Measurements from ENCODE around the gene ZKSCAN4.

ZKSCAN4 gene

DNA sequence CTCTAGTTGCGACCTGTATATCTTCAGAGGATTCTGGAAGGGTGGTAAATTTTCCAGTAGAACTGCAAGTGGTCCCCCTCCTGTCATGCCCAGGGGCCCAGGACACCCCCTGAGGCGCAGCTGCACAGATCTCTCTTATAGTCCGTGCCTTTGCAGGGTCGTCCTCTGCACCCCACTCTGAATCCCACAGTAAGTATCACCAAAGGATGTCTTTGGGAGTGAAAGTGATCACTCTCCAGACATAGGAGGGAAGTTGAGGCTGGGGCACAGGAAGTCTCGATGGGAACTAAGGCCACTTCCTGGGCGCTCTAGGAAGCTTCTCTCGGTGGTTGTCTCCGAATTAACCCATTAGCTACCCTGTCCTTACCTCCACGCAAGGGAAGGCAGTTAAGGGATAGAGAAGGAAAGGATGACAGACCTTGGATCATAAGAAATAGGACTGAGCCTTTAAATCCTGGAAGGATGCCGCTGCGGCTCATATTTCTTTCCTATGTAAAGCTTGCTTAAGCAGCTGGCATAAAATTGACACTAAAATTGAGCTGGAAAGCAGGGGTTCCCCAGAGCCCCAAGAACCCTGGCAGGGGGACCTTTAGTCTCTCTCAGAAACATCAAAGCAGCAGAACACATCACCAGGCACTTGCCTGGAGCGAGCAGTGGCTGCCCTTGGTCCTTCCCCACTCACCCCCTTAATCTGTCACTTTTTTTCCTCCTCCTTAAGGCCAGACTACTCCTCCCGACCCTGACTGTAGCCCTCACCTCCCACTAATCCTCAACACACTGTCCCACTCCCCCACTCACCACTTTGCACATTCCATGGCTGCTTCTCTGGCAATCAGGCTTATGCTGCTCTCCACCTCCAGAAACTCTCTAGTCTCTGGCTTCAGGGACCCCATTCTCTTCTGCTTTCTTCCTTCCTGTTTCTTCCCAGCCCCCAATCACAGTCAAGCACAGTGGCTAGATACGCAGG is at the start of gene ZKSCAN4:
Gene ZKSCAN4 (minus strand): TSS at position 261 of the 967 bp plus-strand sequence. CDS start 289 bp downstream, outside the sequence.
- peak; percentile 92 to 94 for ATAC-seq

DNA sequence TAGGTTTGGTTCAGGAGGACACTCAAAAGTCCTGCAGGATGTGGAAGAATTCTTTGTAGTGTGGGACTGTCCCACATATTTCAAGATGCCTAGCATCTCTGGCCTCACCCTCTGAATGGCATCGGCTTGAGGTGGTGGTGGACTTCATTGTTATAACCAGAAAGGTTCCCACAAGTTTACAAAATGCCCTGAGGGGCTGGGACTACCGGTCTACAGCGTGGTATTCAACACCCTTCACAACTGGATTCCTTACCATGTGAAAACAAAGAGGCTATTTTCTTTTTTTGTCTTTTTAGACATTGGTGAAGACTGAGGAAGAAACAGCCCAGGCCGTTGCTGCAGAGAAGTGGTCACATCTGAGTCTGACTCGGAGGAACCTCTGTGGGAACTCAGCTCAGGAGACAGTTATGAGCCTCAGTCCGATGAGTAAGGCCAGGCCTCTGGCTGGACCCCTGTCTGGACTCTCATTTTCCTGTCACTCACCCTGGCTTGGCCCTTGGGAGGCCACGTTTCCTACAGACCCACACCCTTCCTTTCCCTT is 44.5 kb upstream of the ZKSCAN4 start:
- no peak for ATAC-seq

DNA sequence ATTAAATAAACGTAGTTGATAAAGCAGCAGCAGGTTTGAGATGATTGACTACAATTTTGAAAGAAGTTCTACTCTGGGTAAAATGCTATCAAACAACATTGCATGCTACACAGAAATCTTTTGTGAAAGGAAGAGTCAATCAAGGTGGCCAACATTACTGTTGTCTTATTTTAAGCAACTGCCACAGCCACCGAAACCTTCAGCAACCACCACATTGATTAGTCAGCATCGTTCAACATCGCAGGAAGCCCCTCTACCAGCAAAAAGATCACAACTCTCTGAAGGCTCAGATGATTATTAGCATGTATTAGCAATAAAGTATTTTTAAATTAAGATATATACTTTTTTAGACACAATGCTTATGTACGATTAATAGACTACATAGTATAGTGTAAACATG is 43.3 kb upstream of the ZKSCAN4 start:
- no peak for ATAC-seq

DNA sequence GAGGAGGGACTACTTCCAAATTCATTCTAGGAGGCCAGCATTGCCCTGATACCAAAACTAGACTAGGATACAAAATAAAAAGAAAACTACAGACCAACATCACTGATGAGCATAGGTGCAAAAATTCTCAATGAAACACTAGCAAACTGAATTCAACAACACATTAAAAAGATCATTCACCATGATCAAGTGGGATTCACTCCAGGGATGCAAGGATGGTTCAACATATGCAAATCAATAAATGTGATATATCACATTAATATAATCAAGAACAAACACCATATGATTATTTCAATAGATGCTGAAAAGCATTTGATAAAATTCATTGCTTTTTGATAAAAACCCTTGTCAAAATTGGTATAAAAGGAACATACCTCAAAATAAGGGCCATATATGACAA is 39.5 kb upstream of the ZKSCAN4 start:
- no peak for ATAC-seq

DNA sequence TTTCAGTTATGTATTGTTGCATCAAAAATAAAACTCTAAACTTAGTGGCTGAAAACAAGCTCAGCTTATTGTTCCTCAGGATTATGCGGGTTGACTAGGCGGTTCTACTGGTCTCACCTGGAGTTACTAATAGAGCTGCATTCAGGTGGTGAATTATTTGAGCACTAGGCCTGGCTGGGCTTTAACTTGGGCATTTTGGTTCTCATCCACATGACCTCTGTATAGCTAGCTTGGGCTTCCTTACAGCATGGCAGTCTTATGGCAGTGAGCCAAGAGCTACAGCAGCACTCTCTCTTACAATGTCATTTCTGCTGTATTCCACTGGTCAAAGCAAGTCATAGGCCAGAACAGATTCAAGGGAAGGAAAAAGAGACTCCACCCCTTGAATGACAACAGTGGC is 30.9 kb upstream of the ZKSCAN4 start:
- no peak for ATAC-seq

DNA sequence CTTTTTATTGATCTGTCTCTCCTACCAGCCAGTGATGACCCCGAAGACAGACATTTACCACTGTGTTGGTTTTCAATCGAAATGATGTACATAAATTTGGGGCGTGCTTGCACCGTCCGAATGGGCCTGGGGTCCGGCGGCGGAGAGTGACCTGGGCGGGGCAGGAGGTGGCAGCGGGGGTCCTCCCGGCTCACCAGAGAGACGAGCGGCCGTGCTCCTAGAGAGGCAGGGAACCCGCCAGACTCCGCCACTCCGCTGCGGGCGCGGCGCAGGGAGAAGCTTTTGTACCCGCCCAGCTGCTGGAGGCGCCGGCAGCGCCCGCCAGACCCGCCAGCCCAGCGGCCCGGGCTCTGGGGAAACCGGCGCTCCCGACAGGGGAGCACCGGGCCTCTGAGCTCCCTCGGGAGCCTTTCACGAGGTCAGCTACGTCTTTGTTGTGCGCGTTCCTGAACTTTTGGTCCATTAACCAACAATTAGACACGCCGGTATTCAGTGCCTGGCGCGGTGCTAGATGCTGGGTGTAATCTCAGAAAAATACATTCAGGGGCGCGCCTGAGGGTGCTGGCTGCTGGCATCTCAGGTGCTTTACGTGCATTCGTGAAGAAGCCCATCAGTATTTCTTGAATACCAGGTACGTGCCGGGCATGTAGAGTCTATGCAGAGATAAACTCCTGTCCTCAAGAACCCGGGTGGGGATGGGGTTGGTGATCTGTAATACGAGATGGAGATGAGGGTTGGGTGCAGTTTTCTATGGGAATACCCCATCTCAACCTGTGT is 29.4 kb upstream of the ZKSCAN4 start, which contains the start of gene PGBD1:
Gene PGBD1 (plus strand): TSS at position 285 of the 777 bp plus-strand sequence. CDS start 2,242 bp downstream, outside the sequence.
- ATAC-seq = peak; percentile 84 to 87

DNA sequence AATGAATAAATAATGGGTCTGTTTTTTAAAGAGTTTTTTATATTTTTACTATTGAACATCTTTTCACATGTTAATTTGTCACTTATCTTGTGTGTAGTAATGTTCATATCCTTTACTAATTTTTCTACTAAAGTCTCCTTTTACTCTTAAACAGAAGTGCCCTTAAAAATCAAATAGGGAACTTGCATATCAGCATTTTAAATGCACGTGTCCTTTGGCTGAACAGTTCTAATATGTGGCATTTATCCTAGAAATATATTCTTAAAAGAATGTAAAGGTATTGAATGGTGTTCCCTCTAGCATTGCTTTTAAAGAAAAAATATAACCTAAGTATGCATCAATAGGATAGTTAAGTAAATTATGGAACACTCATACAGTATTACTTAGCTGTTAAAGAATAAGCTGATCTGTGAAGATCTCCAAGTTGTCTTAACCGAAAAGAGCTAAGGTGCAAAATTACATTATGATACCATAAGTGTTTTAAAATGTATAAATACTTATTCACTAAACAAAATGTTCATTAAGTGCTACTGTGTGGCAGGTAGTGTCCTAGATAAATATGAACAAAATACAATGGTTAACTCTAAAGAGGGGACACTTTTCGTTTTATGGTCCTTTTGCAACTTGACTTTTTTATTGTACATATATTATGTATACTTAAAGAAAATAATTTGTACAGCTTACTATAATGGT is 28.7 kb upstream of the ZKSCAN4 start:
- ATAC-seq = no peak

DNA sequence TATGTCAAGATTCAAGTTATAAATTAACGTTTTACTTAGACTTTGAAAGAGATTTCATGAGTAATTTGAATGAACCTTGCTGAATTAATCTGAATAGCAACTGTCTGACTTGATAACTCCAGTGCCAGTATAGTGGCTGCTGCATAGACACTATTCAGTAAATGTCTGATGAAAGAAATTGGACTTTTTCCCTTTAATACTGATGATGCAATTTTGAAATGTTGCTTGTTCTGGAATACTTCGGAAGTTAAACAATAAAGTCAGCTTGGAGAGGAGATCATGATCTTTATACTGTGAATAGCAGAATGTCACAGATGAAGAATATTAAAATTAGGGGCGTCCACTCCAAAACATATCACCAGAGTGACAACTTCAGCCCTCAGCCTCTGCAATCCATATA is 25.7 kb upstream of the ZKSCAN4 start:
- no peak for ATAC-seq

DNA sequence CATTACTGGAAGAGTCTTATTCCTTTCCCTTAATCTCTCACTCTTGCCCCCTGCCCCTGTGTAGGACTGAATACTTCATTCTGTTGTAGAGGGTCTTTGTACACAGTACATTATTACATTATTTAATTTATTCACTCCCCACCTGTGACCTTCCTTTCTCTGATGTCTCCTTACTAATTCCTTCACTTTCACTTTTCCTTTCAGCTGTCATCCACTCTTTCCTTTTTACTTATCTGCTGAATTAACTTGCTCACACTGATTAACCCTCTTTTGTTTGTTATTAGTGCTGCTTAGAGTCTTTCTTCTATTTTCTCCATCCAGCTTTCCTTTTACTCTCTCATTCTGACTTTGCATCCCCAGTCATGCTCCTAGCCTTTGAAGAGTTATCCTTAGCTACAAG is 22.8 kb upstream of the ZKSCAN4 start:
- ATAC-seq = no peak

DNA sequence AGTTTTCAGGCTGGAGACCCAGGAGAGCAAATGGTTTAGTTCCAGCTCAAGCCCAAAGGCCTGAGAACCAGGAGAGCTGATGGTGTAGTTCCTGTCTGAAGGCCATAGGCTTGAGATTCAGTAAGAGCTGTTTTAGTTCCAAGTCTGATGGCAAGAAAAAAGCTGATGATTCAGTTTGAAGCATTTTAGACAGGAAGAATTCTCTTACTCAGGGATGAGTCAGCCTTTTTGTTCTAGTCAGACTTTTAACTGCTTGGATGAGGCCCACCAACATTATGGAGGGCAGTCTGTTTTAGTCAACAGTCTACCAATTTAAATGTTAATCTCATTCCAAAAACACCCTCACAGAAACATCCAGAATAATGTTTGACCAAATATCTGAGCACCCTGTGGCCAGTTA is 17.4 kb upstream of the ZKSCAN4 start:
- peak; percentile 67 to 69 for ATAC-seq

DNA sequence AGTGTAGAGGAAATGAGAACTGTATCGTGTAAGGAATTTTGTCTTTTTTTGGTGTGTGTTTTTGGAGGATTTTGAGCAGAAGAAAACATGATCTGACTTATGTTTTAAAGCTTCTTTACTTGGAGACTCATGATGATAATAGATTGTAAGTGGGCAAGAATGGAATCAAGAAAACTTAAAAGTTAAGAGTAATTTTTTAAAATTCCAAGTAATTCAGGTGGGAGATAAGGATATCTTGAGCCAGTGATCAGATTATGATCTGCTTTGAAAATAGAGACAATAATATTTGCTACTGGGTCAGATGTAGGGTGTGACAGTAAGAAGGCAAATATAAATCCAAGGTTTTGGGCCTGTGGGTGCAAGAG is 15.6 kb upstream of the ZKSCAN4 start:
- no peak for ATAC-seq

DNA sequence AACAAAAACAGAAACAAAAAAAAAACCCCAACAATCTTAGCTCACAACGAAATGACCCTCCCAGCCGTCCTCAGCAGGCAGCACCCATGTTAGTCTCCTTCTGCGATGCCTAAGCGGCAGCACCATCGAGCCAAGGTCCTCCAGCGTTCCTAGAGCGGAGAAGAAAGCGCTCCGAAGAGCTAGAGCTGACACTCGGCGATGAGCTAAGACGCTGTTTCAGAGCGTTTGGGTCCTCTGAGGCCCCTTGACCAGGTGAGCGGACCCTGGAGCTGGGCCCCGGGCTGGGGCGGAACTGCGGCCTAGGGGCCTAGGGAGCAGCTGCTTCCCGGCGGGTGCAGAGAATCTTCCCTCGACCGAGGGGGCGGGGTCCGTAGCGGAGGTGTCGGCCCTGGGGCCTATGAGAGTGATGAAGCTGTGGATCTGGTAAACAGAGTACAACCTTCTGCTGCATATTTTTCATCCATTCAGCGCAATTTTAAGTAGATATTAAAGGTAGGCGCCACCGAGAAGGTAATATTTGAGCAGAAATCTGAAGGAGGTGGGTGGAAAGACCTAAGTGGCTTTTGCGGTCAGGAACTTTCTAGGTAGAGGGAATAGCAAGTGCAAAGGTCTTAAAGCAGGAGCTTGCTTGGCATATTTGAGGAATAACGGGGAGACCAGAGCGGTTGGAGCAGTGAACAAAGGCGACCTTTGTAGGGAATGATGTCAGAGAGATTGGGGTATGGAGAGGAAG is 15.1 kb upstream of the ZKSCAN4 start, which contains the start of gene ZSCAN26:
Gene ZSCAN26 (plus strand): TSS at position 182 of the 733 bp plus-strand sequence. CDS start 4,777 bp downstream, outside the sequence.
- peak; percentile 89 to 93 for ATAC-seq

DNA sequence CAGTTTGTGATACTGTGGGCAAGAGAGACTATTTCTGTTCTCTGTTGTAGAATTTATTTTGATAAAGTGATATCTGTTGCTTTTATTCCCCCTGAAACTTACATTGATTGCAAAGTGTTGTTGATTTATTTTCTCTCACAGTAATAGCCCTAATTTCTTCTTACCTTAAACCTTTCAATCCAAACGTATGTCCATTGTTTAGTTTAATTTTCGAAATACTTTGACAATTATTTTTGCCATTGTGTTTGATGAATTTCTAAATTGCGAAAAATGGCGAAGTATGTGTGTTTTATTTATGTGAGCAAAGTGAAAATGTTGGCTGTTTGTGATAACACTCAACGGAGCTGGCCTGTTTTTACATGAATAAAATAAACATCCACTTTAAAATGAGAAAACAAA is 14.5 kb upstream of the ZKSCAN4 start:
- ATAC-seq = no peak

DNA sequence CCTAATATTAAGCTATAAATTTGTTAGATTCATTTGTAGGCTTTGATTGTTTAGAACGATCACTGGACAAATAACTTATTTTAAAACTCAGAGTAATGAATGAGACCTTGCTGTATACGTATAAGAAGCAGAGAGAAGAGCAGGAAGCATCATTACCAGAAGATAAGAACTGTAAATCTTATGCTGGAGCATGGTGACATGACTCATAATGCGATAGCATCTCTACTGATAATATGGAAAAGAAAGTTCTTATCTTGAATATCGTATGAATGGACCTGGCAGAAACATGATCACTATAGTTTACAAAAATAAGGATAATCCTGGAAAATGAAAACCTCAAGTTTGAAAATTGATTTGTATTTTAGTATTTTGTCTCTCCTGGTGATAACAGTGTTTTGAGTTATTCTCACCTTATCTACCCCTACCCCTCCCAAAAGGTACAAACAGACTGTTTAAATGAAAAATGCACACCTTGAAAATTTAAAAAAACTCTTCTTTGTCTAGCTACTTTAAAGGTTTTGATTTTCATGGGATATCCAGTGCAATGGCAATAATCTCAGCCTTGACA is 12.8 kb upstream of the ZKSCAN4 start:
- no peak for ATAC-seq

DNA sequence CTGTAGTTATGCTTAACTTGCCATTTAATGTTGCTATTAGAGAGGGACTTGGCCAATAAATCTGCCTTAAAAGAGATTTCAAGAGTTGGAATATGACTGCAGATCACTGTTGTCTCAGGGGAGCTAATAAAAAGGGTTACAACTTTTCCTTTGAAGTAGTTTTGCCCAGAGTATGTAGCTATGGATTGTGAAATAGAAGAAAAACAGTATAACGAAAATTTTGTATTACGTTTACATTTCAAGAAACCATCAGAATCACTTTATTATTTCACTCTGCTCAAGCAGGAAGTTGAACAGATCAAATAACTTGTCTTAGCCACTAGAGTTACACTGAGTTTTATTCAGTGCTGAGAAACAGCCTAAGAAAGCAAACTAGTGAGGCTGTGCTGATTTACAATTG is 11.9 kb upstream of the ZKSCAN4 start:
- no peak for ATAC-seq

DNA sequence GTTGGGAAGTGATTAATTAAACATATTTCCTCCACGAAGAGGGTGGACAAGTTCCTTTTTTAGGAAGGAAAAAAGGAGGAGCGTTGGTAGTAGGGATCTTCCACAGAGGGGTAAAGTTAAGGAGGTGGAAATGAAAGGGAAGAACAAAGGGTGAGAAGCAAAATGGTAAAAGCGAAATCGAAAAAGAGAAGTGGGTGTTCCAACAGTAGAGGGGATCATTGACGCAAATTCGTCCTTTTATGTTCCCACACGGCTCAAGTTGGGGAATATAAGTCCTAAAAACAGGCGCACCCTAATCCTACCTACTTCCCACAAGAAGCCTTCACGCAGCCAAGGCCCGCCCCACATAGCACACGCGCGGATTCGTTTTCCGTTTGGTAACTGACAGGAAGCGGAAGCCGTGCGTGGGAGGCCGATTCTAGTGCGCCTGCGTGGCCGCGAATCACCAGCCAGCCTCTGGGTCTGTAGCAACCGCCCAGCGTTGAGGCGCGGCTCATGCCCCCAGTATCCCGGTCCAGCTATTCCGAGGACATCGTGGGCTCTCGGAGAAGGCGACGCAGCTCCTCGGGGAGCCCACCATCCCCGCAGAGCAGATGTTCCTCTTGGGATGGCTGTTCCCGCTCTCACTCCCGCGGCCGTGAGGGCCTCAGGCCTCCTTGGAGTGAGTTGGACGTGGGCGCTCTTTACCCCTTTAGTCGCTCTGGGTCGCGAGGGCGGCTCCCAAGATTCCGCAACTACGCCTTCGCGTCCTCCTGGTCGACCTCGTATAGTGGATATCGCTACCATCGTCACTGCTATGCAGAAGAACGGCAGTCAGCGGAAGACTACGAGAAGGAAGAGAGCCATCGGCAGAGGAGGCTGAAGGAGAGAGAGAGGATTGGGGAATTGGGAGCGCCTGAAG is 7.1 kb upstream of the ZKSCAN4 start, which contains the start of gene NKAPL:
Gene NKAPL (plus strand): TSS at position 421 of the 901 bp plus-strand sequence. CDS start 75 bp downstream, at position 496.
- ATAC-seq = peak; percentile 43 to 53

DNA sequence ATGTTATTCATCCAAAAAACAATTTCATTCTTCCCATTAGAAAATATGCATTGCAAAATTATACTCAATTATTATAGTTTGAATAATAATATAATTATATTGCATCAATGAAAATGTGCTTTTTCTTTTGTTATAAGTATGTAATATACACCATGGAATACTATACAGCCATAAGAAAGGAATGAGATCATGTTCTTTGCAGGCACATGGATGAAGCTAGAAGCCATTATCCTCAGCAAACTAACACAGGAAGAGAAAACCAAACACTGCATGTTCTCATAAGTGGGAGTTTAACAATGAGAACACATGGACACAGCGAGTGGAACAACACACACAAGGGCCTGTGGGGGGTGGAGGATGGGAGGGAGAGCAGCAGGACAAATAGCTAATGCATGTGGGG is 5.0 kb upstream of the ZKSCAN4 start:
- ATAC-seq = no peak

DNA sequence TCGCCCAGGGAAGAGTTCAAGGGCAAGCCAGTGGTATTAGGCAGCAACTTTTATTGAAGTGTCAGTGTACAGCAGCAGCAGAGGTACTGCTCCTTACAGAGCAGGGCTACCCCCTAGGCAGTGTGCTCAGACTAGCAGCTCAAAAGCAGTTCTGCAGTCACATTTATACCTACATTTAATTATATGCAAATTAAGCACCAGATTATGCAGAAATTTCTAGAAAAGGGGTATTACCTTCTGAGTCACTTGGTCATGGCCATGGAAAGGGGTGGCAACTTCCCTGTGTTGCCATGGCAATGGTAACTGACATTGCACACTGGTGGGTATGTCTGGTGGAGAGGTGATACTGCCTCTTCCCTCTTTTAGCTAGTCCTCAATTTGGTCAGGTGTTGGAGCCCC is 2.1 kb upstream of the ZKSCAN4 start:
- peak in 1 of 2 donors; percentile 30 for ATAC-seq

DNA sequence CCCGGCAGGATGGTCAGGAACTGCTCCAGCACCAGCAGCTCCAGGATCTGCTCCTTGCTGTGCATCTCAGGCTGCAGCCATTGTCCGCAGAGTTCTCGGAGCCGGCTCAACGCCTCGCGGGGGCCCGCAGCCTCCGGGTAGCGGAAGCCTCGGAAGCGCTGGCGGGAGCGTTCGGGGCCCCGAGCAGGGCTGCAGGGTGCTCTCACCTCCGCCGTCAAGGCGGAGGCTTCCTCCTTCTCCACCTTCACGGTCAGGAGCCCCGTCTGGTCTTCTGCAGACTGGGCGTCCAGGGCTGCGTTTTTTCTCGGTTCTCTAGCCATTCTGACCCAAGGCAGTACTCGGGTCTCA is 434 bp downstream of the ZKSCAN4 start:
- ATAC-seq = peak; percentile 61 to 64

DNA sequence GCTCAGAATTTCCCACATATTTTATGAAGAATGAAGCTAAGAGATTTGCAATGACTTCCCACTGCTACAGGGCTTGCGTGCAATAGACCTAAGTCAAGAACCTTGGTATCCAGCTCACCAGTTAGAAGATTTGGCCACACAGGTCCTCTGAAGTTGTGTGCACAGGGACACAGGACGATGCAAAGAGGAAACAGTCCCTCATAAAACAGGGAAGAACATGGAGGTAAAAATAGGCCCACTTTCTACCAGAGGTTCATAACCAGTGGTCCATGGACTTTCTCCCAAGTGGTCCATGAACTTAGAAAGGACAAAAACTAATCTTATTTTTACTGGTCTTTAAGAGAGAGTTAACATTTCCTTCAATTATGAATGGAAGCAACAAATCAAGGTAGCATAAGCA is 1.3 kb downstream of the ZKSCAN4 start:
- ATAC-seq = no peak
